A673 (cell line): ENCODE results near the gene ST6GALNAC3. TPM values are rescaled to one million over a fixed set of nuclear protein-coding genes. Genes with fewer than 3 reads are reported as not detected.
A peak's percentile ranks its signal among the peaks of the same experiment; 100 is the strongest.

ENCODE experiments used
- BruUV-seq: library from RNA; stranded (reverse); fragments of 400-500 nt; replicated peaks from 2 replicates; lab custom pipeline; 2021; lab: Mats Ljungman, UMichigan
- CTCF ChIA-PET: fragments of 300-600 bp; sonication (Branson Sonifier 250); formaldehyde crosslinking; loops from one replicate; lab custom pipeline; 2022; ENCODE audit warnings: antibody characterized with exemption; lab: Charles Lee
- POLR2A ChIA-PET: fragments of 300-600 bp; sonication (Branson Sonifier 250); formaldehyde crosslinking; loops from one replicate; lab custom pipeline; 2022; ENCODE audit warnings: antibody characterized with exemption; ENCODE audit not compliant: low non-redundant PET; lab: Charles Lee
- DNase-seq: peaks from one replicate; pipeline ENCODE4 v3.0.0-alpha.2; 2015; ENCODE audit warnings: low spot score
- H3K27ac ChIP-seq: fragments of 200-600 bp; sonication (generic); 2 replicates; pipeline ENCODE4 v1.5.1; 2016; ENCODE audit warnings: mixed run types, low read depth, mild to moderate bottlenecking, mixed read lengths, antibody characterized with exemption, low read length; ENCODE audit not compliant: poor library complexity, severe bottlenecking
- H3K27me3 ChIP-seq: fragments of 200-600 bp; sonication (generic); replicated peaks from 2 replicates; pipeline ENCODE4 v1.6.1; 2017; ENCODE audit warnings: mixed run types, low read depth, mild to moderate bottlenecking, mixed read lengths, antibody characterized with exemption, low read length; ENCODE audit not compliant: insufficient read depth, poor library complexity
- H3K36me3 ChIP-seq: fragments of 200-600 bp; sonication (generic); 2 replicates; pipeline ENCODE4 v1.6.1; 2016; ENCODE audit warnings: mixed run types, mild to moderate bottlenecking, mixed read lengths, antibody characterized with exemption, low read length; ENCODE audit not compliant: insufficient read depth, poor library complexity, severe bottlenecking
- H3K4me1 ChIP-seq: fragments of 200-600 bp; sonication (generic); 2 replicates; pipeline ENCODE4 v1.6.1; 2017; ENCODE audit warnings: mixed run types, mild to moderate bottlenecking, mixed read lengths, antibody characterized with exemption, low read length; ENCODE audit not compliant: insufficient read depth, poor library complexity, severe bottlenecking
- H3K4me3 ChIP-seq: fragments of 200-600 bp; sonication (generic); 2 replicates; pipeline ENCODE4 v1.5.1; 2016; ENCODE audit warnings: low read depth, mixed run types, mild to moderate bottlenecking, mixed read lengths, low read length; ENCODE audit not compliant: poor library complexity, severe bottlenecking
- H3K9me3 ChIP-seq: fragments of 200-600 bp; sonication (generic); 2 replicates; pipeline ENCODE4 v1.6.1; 2016; ENCODE audit warnings: mixed run types, low read depth, mild to moderate bottlenecking, mixed read lengths, antibody characterized with exemption, low read length; ENCODE audit not compliant: poor library complexity, severe bottlenecking
- CTCF ChIP-seq: fragments of 300-800, 200-600 bp; sonication (generic); conservative IDR thresholded peaks from 2 replicates; pipeline ENCODE4 v1.5.1; 2017; ENCODE audit warnings: low read depth, mild to moderate bottlenecking, antibody characterized with exemption, low read length, moderate library complexity, mixed read lengths
- EZH2 ChIP-seq: fragments of 200-600 bp; sonication (generic); IDR thresholded peaks from 2 replicates; pipeline ENCODE4 v1.6.1; 2017; ENCODE audit warnings: borderline replicate concordance, low read depth, mild to moderate bottlenecking, mixed read lengths, antibody characterized with exemption, low read length; ENCODE audit not compliant: poor library complexity, severe bottlenecking
- intact Hi-C: fragments of 100-400 bp; cut with micrococcal nuclease; formaldehyde crosslinking; loops from one replicate; pipeline ENCODE4 v1.10.0; 2022; ENCODE audit not compliant: unreplicated experiment
- total RNA-seq: library from RNA; stranded (reverse); gene quantifications from 2 replicates; pipeline ENCODE4 v1.2.3, GENCODE V29; 2021

ST6GALNAC3 gene
- total RNA-seq, 1 experiment from 2014 or later, result 1.2 TPM

GRCh38 chr1:76625886-76626678, 551.5 kb downstream of the ST6GALNAC3 start:
- no peaks in the 10 kb centered on the region for H3K4me1 ChIP-seq
- POLR2A ChIA-PET, result no interaction called here
- intact Hi-C loops, result no loop called here
- no TSS peak for BruUV-seq
- H3K27ac ChIP-seq, result no peak overlapping the region
- peaks cover 63% of the 10 kb centered on the region for H3K27me3 ChIP-seq
- TF ChIP-seq CTCF (no peak), EZH2 (no peak)
- H3K4me3 ChIP-seq, result no peak overlapping the region
- DNase-seq, result peak; percentile 49
- no peaks in the 10 kb centered on the region for H3K36me3 ChIP-seq
- no peaks in the 10 kb centered on the region for H3K9me3 ChIP-seq
- CTCF ChIA-PET, result no interaction called here

- POLR2A ChIA-PET, result no interaction called here
- Histone ChIP-seq H3K4me3 (no peak overlapping the region), H3K36me3 (no peaks in the 10 kb centered on the region), H3K9me3 (no peaks in the 10 kb centered on the region), H3K27me3 (peaks cover 60% of the 10 kb centered on the region), H3K27ac (no peak overlapping the region), H3K4me1 (no peaks in the 10 kb centered on the region)
- intact Hi-C loops, result no loop called here
- CTCF ChIA-PET, result no interaction called here
- BruUV-seq, result no TSS peak
- DNase-seq, result no peak
- TF ChIP-seq EZH2 (no peak), CTCF (no peak)
Measured at GRCh38 chr1:76627498-76627897, 553.0 kb downstream of the ST6GALNAC3 start.

GRCh38 chr1:76627901-76628300, 553.4 kb downstream of the ST6GALNAC3 start:
- ChIA-PET CTCF (no interaction called here), POLR2A (no interaction called here)
- TF ChIP-seq CTCF (no peak), EZH2 (no peak)
- H3K4me3 ChIP-seq, result no peak overlapping the region
- no peak overlapping the region for H3K27ac ChIP-seq
- H3K27me3 ChIP-seq, result peaks cover 60% of the 10 kb centered on the region
- H3K9me3 ChIP-seq, result no peaks in the 10 kb centered on the region
- no peaks in the 10 kb centered on the region for H3K4me1 ChIP-seq
- no peak for DNase-seq
- intact Hi-C loops, result no loop called here
- BruUV-seq, result no TSS peak
- no peaks in the 10 kb centered on the region for H3K36me3 ChIP-seq
